Fibroblast of lung (primary cell): ENCODE results near the gene MAEA.

Experiments
- CTCF ChIP-seq, 2 donors: IDR thresholded peaks in 1 of 2; conservative IDR thresholded peaks in 1 of 2; 1 replicate in 1 of 2; 2 replicates in 1 of 2; pipeline ENCODE4 v1.5.1; 2011 to 2012; ENCODE audit warnings: low read length in 2 of 2, control low read depth in 1 of 2, inconsistent platforms in 1 of 2, low read depth in 1 of 2, mild to moderate bottlenecking in 1 of 2
- EZH2 ChIP-seq: IDR thresholded peaks from 2 replicates; pipeline ENCODE4 v1.5.1; 2012; ENCODE audit warnings: low read length, control low read depth, mild to moderate bottlenecking; ENCODE audit errors: missing control alignments

DNA sequence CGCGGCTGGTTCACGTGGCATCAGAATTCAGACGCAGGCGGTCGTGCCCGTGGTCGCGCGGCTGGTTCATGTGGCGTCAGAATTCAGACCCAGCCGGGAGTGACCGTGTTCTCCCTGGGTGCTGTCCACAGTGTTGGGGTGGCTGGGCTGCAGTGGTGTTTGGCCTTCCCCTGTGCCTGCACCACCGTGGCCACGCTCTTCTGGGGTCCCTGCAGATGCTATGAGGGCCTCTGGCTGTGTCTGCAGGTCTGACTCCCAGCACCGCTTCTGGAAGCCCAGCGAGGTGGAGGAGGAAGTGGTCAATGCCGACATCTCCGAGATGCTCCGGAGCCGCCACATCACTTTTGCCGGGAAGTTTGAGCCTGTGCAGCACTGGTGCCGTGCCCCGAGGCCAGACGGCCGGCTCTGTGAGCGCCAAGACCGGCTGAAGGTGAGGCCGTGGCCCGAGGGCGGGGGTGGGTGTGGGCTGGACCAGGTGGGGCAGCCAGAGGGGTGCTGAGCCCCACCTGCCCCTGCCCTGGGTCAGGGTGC is 90.2 kb downstream of the MAEA start:
- TF ChIP-seq CTCF (conservative IDR thresholded peaks at IDR 0.05 in 1 of 2, IDR thresholded peaks at IDR 0.05 in 1 of 2; ENCODE audit: low read depth in 1 of 2, low read length in 2 of 2) (no peak), EZH2 (no peak)
